Measurements from ENCODE around the gene OSBPL3.

The OSBPL3 gene

GRCh38 chr7:24971333-24972165 is 8.4 kb downstream of the OSBPL3 start:
- Mint-ChIP-seq H3K36me3 (peaks cover 13% of the 10 kb centered on the region), H3K27ac (peak overlapping the region; percentile 29), H3K27me3 (no peaks in the 10 kb centered on the region), H3K4me3 (no peak overlapping the region), H3K4me1 (peaks cover 75% of the 10 kb centered on the region), H3K9me3 (no peaks in the 10 kb centered on the region)
- no peak for ATAC-seq

GRCh38 chr7:24970676-24971075 is 9.3 kb downstream of the OSBPL3 start:
- Mint-ChIP-seq H3K4me3 (no peak overlapping the region), H3K27me3 (no peaks in the 10 kb centered on the region), H3K27ac (peak overlapping the region; percentile 7), H3K36me3 (peaks cover 13% of the 10 kb centered on the region), H3K9me3 (no peaks in the 10 kb centered on the region), H3K4me1 (peaks cover 75% of the 10 kb centered on the region)
- no peak for ATAC-seq

- Mint-ChIP-seq H3K27ac (peak overlapping the region; percentile 72), H3K27me3 (no peaks in the 10 kb centered on the region), H3K4me1 (peaks cover 77% of the 10 kb centered on the region), H3K9me3 (no peaks in the 10 kb centered on the region), H3K36me3 (peaks cover 5% of the 10 kb centered on the region), H3K4me3 (peak overlapping the region; percentile 11)
- ATAC-seq: no peak
These were observed 11.8 kb downstream of the OSBPL3 start for GRCh38 chr7:24968165-24968564.

GRCh38 chr7:24967696-24968095 is 12.3 kb downstream of the OSBPL3 start:
- ATAC-seq: no peak
- Mint-ChIP-seq H3K4me1 (peaks cover 80% of the 10 kb centered on the region), H3K9me3 (no peaks in the 10 kb centered on the region), H3K27me3 (no peaks in the 10 kb centered on the region), H3K27ac (peak overlapping the region; percentile 72), H3K4me3 (peak overlapping the region; percentile 0), H3K36me3 (peaks cover 5% of the 10 kb centered on the region)

- H3K4me3 Mint-ChIP-seq: no peak overlapping the region
These were observed 13.2 kb downstream of the OSBPL3 start for GRCh38 chr7:24966802-24967201.

GRCh38 chr7:24965831-24966708 is 13.9 kb downstream of the OSBPL3 start:
- H3K27me3 Mint-ChIP-seq: no peaks in the 10 kb centered on the region
- H3K4me1 Mint-ChIP-seq: peaks cover 80% of the 10 kb centered on the region
- peak overlapping the region; percentile 72 for H3K27ac Mint-ChIP-seq
- peak overlapping the region; percentile 47 for H3K4me3 Mint-ChIP-seq
- H3K36me3 Mint-ChIP-seq: peaks cover 5% of the 10 kb centered on the region
- peak; percentile 84 for ATAC-seq
- no peaks in the 10 kb centered on the region for H3K9me3 Mint-ChIP-seq

More at GRCh38 chr7:24966802-24967201, 13.2 kb downstream of the OSBPL3 start:
- H3K27ac Mint-ChIP-seq: peak overlapping the region; percentile 72
- peaks cover 80% of the 10 kb centered on the region for H3K4me1 Mint-ChIP-seq
- peaks cover 5% of the 10 kb centered on the region for H3K36me3 Mint-ChIP-seq
- no peaks in the 10 kb centered on the region for H3K9me3 Mint-ChIP-seq
- H3K27me3 Mint-ChIP-seq: no peaks in the 10 kb centered on the region
- ATAC-seq: no peak

GRCh38 chr7:24964191-24964590 is 15.8 kb downstream of the OSBPL3 start:
- Mint-ChIP-seq H3K36me3 (peaks cover 3% of the 10 kb centered on the region), H3K27ac (peak overlapping the region; percentile 93), H3K9me3 (no peaks in the 10 kb centered on the region), H3K4me1 (peaks cover 85% of the 10 kb centered on the region), H3K27me3 (no peaks in the 10 kb centered on the region), H3K4me3 (no peak overlapping the region)
- ATAC-seq: no peak

GRCh38 chr7:24963218-24963617 is 16.8 kb downstream of the OSBPL3 start:
- peaks cover 5% of the 10 kb centered on the region for H3K36me3 Mint-ChIP-seq
- H3K4me3 Mint-ChIP-seq: peak overlapping the region; percentile 67
- H3K4me1 Mint-ChIP-seq: peaks cover 90% of the 10 kb centered on the region
- H3K27me3 Mint-ChIP-seq: no peaks in the 10 kb centered on the region
- ATAC-seq: peak; percentile 92
- H3K27ac Mint-ChIP-seq: peak overlapping the region; percentile 93
- H3K9me3 Mint-ChIP-seq: no peaks in the 10 kb centered on the region

GRCh38 chr7:24962418-24962962 is 17.5 kb downstream of the OSBPL3 start:
- Mint-ChIP-seq H3K4me3 (no peak overlapping the region), H3K27me3 (no peaks in the 10 kb centered on the region), H3K9me3 (no peaks in the 10 kb centered on the region), H3K27ac (peak overlapping the region; percentile 93), H3K36me3 (peaks cover 5% of the 10 kb centered on the region), H3K4me1 (peaks cover 90% of the 10 kb centered on the region)
- no peak for ATAC-seq

GRCh38 chr7:24959735-24960485 is 20.1 kb downstream of the OSBPL3 start:
- Mint-ChIP-seq H3K4me1 (peaks cover 91% of the 10 kb centered on the region), H3K27ac (peak overlapping the region; percentile 93), H3K27me3 (no peaks in the 10 kb centered on the region), H3K36me3 (peaks cover 11% of the 10 kb centered on the region), H3K4me3 (no peak overlapping the region), H3K9me3 (no peaks in the 10 kb centered on the region)
- no peak for ATAC-seq

- no peak overlapping the region for H3K4me3 Mint-ChIP-seq
- no peaks in the 10 kb centered on the region for H3K27me3 Mint-ChIP-seq
- peaks cover 19% of the 10 kb centered on the region for H3K36me3 Mint-ChIP-seq
- H3K27ac Mint-ChIP-seq: peak overlapping the region; percentile 93
- H3K4me1 Mint-ChIP-seq: peaks cover 89% of the 10 kb centered on the region
- ATAC-seq: no peak
- no peaks in the 10 kb centered on the region for H3K9me3 Mint-ChIP-seq
These were observed 21.6 kb downstream of the OSBPL3 start for GRCh38 chr7:24958399-24958798.

GRCh38 chr7:24956021-24956420 is 24.0 kb downstream of the OSBPL3 start:
- no peak overlapping the region for H3K4me3 Mint-ChIP-seq
- H3K4me1 Mint-ChIP-seq: peaks cover 93% of the 10 kb centered on the region
- H3K27ac Mint-ChIP-seq: peak overlapping the region; percentile 41
- H3K27me3 Mint-ChIP-seq: no peaks in the 10 kb centered on the region
- peaks cover 19% of the 10 kb centered on the region for H3K36me3 Mint-ChIP-seq
- H3K9me3 Mint-ChIP-seq: no peaks in the 10 kb centered on the region
- ATAC-seq: no peak

- H3K4me3 Mint-ChIP-seq: no peak overlapping the region
- no peaks in the 10 kb centered on the region for H3K27me3 Mint-ChIP-seq
- peak overlapping the region; percentile 41 for H3K27ac Mint-ChIP-seq
- no peaks in the 10 kb centered on the region for H3K9me3 Mint-ChIP-seq
- peaks cover 19% of the 10 kb centered on the region for H3K36me3 Mint-ChIP-seq
- no peak for ATAC-seq
- peaks cover 93% of the 10 kb centered on the region for H3K4me1 Mint-ChIP-seq
These were observed 24.7 kb downstream of the OSBPL3 start for GRCh38 chr7:24955313-24955712.

- no peak overlapping the region for H3K27ac Mint-ChIP-seq
- H3K4me3 Mint-ChIP-seq: no peak overlapping the region
- peaks cover 25% of the 10 kb centered on the region for H3K36me3 Mint-ChIP-seq
- no peaks in the 10 kb centered on the region for H3K9me3 Mint-ChIP-seq
- H3K27me3 Mint-ChIP-seq: no peaks in the 10 kb centered on the region
- H3K4me1 Mint-ChIP-seq: peaks cover 87% of the 10 kb centered on the region
- ATAC-seq: no peak
These were observed 27.5 kb downstream of the OSBPL3 start for GRCh38 chr7:24952464-24952863.

Measured in stimulated activated memory B cell treated with anti-CD40 and anti-IgM and Interleukin-4, amounts not matched to agents 10 μg/mL and 1 μg/mL and 100 μg/mL, for 72 hours (primary cell).